BJ (cell line): ENCODE measurements around the gene RADIL. TPM values are rescaled to one million over a fixed set of nuclear protein-coding genes. Genes with fewer than 3 reads are reported as not detected.

Experiments used
- CTCF ChIA-PET: fragments of 350-600 bp; formaldehyde crosslinking; extraction: SDS; loops from one replicate; lab custom pipeline; 2021; ENCODE audit warnings: antibody characterized with exemption, inconsistent platforms; lab: Yijun Ruan, JAX
- POLR2A ChIA-PET: fragments of 300-600 bp; sonication (Branson Sonifier 250); formaldehyde crosslinking; extraction: SDS; loops from one replicate; lab custom pipeline; 2021; ENCODE audit warnings: antibody characterized with exemption; lab: Charles Lee
- DNase-seq: peaks from one replicate; pipeline ENCODE4 v3.0.0-alpha.2; 2011; ENCODE audit warnings: low read depth
- H3K27me3 ChIP-seq: 2 replicates; pipeline ENCODE4 v1.6.0; 2011; ENCODE audit warnings: low read length; ENCODE audit not compliant: control insufficient read depth, insufficient read depth
- H3K36me3 ChIP-seq: 2 replicates; pipeline ENCODE4 v1.5.1; 2011; ENCODE audit warnings: low read length; ENCODE audit not compliant: control insufficient read depth, insufficient read depth
- H3K4me3 ChIP-seq: 2 replicates; pipeline ENCODE4 v1.5.1; 2011; ENCODE audit warnings: low read depth, mild to moderate bottlenecking, control low read depth, low read length
- CTCF ChIP-seq: IDR thresholded peaks from 2 replicates; pipeline ENCODE4 v1.5.1; 2011; ENCODE audit warnings: low read depth, mild to moderate bottlenecking, control low read depth, inconsistent platforms, low read length, moderate library complexity; ENCODE audit not compliant: insufficient read depth
- polyA plus RNA-seq: library from polyadenylated mRNA; depleted of rRNA; stranded (reverse); fragments of >200 nt; gene quantifications from 2 replicates; pipeline ENCODE4 v1.2.3, GENCODE V29; 2011

RADIL gene
- polyA plus RNA-seq, 1 experiment = 1.2 TPM

- no peak overlapping the region for H3K4me3 ChIP-seq
- peak; percentile 12 for DNase-seq
- no peak for TF ChIP-seq CTCF
- no peaks in the 10 kb centered on the region for H3K27me3 ChIP-seq
- POLR2A ChIA-PET = no interaction called here
- H3K36me3 ChIP-seq = no peaks in the 10 kb centered on the region
- CTCF ChIA-PET = interaction anchor here (1.1 kb wide), 1 partner anchor 80 kb away, joined by 3 read pairs; no protein-coding TSS in a partner anchor
Measured at GRCh38 chr7:4878336-4879335, 4.9 kb downstream of the RADIL start.

- POLR2A ChIA-PET = no interaction called here
- CTCF ChIA-PET = no interaction called here
- Histone ChIP-seq H3K27me3 (no peaks in the 10 kb centered on the region), H3K36me3 (no peaks in the 10 kb centered on the region), H3K4me3 (no peak overlapping the region)
- TF ChIP-seq CTCF = no peak
- no peak for DNase-seq
Measured at GRCh38 chr7:4876586-4876985, 6.9 kb downstream of the RADIL start.

GRCh38 chr7:4875391-4875790 is 8.1 kb downstream of the RADIL start:
- CTCF ChIA-PET = interaction anchor here (0.7 kb wide), 1 partner anchor 299 kb away, joined by 3 read pairs; no protein-coding TSS in a partner anchor
- TF ChIP-seq CTCF = no peak
- no peak for DNase-seq
- Histone ChIP-seq H3K27me3 (no peaks in the 10 kb centered on the region), H3K4me3 (no peak overlapping the region), H3K36me3 (no peaks in the 10 kb centered on the region)
- POLR2A ChIA-PET = no interaction called here

- no peak for TF ChIP-seq CTCF
- no peak for DNase-seq
- Histone ChIP-seq H3K27me3 (no peaks in the 10 kb centered on the region), H3K36me3 (no peaks in the 10 kb centered on the region), H3K4me3 (no peak overlapping the region)
- POLR2A ChIA-PET = no interaction called here
- CTCF ChIA-PET = interaction anchor here (0.6 kb wide), 1 partner anchor 82 kb away, joined by 3 read pairs; no protein-coding TSS in a partner anchor
Measured at GRCh38 chr7:4873071-4873944, 10.2 kb downstream of the RADIL start.
